DMS 273 (cell line): ENCODE measurements around the gene OR10X1.

Experiments
- DNase-seq: peaks from one replicate; lab custom pipeline; 2025; ENCODE audit not compliant: unreplicated experiment; lab: John Stamatoyannopoulos, UW

OR10X1 gene, protein sequence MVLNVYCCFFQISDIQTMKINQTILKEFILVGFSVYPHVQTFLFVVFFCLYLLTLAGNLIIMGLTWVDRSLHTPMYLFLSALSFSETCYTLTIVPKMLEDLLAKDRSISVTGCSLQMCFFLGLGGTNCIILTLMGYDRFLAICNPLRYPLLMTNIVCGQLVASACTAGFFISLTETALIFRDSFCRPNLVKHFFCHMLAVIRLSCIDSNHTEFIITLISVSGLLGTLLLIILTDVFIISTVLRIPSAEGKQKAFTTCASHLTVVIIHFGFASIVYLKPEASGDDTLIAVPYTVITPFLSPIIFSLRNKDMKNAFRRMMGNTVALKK

GRCh38 chr1:158579733-158580132 lies at the start of gene OR10X1:
OR10X1 (minus strand) TSS chr1:158579899; CDS start chr1:158579899, 0 bp downstream.
- no peak for DNase-seq

DNA sequence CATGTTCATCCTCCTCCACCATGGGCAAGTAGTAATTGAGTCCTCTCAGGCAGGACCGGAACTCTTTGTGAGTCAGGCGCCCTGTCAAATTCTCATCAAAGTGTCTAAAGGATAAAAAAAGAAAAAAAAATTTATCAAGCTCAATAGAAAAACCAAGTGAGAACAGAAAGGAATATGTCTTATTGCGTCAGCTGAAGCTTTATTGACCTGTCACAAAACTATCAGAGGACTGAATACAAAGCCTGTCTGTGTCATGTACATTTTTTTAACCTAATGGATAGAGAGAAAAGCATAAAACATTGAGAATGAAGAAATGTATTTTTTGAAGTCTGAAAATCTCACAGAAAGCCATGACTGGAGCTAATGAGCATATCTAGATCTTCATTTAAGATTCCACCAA lies 34.1 kb upstream of the OR10X1 start:
- DNase-seq: no peak

DNA sequence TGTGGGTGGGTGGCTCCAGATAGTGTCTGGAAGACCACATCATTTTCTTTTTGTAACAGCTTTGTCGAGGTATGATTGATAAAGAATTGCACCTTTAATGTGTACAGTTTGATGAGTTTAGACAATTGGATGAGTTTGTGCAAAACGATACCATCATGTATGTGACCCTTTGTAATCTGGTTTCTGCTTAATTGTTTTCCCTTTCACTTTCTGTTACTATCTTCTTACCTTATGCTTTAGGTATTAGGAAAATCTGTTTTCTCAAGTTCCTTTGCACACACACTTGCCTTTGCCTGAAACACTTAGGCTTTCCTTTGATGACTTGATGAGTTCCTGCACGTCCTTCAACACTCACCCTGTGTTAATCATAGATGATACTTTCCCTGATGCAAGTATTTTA lies 32.2 kb upstream of the OR10X1 start:
- no peak for DNase-seq

DNA sequence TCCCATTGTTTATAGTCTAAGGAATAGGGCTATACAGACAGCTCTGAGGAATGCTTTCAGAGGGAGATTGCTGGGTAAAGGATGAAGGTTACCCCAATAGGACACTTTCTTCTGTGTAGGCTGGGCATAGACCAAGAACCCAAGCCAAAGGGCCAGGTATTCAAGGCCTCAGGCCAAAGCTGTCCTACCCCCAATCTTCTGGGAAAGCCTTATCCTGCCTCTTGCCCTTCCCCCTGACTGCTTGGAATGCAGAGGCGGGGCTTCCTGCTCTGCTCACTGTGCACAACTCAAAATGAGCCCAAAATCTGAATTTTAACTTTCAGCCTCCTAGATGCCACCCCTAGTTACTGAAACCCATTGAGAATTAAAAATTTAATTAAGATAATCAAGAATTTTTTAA lies 27.6 kb upstream of the OR10X1 start:
- DNase-seq: no peak

DNA sequence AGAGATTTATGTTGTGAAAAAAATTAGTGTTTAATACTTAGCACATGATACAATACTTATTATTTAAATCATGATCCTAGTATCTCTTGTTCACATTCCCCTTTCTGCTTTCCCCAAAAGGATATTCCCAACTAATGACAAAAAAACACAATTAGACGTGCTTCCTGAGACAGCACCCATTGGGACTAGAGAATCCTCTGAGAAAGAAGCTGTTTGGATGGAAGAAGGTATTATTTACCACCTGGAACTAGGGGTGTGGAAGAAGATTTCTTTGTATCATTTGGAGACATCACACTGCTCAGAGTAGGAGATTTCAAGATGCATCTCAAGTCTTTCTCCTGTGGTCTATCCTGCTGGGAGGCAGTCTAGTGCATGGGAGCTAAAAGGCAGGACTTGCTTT lies 25.3 kb upstream of the OR10X1 start, which contains the start of gene OR10Z1:
OR10Z1 (plus strand) TSS at position 301 of the 400 bp plus-strand sequence. CDS start 1,171 bp downstream, outside the sequence.
- DNase-seq: no peak

GRCh38 chr1:158600735-158601134 lies 21.0 kb upstream of the OR10X1 start:
- DNase-seq: no peak

- DNase-seq: no peak
These were observed 7.2 kb upstream of the OR10X1 start for GRCh38 chr1:158586942-158587341.

DNA sequence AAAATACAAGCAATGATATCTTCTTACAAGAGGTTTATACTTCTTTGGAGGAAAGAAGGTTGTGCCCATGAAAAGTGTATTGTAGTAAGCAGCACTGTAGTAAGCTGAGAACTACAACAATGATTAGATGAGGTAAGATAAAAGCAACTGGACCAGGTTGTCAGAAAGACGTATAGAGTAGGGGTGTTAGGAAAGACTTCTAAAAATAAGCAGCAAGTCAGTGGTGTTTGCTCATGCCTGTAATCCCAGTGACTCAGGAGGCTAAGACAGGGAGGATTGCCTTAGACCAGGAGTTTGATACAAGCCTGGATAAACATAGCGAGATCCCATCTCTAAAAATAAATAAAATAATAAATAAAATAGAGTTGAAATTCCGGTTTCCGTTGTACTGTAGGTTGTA lies 4.3 kb upstream of the OR10X1 start:
- DNase-seq: no peak

DNA sequence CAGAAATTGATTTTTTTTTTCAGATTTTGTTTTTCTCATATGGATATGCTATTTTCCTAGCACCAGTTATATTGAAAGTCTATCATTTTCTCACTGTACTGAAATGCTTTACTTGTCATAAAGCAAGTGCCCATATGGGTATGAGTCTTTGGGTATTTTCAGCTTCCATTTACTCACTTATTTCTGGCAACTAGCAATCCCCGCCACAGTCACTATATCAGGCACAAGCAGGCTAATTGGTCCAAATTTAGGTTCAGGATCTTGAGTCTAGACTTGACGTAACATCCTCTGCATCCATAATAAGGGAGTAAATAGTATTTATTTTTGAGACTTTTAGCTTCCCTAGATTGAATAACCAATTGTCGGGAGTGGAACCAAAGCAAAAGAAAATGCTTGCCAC lies 2.1 kb downstream of the OR10X1 start:
- no peak for DNase-seq

GRCh38 chr1:158572226-158572625 lies 7.5 kb downstream of the OR10X1 start:
- no peak for DNase-seq

- DNase-seq: no peak
These were observed 9.2 kb downstream of the OR10X1 start, which contains the start of gene OR6P1 for GRCh38 chr1:158570480-158570879. OR6P1 (minus strand) TSS chr1:158570580; CDS start chr1:158563604, 6,976 bp downstream.

GRCh38 chr1:158564608-158565007 lies 15.1 kb downstream of the OR10X1 start:
- no peak for DNase-seq

DNA sequence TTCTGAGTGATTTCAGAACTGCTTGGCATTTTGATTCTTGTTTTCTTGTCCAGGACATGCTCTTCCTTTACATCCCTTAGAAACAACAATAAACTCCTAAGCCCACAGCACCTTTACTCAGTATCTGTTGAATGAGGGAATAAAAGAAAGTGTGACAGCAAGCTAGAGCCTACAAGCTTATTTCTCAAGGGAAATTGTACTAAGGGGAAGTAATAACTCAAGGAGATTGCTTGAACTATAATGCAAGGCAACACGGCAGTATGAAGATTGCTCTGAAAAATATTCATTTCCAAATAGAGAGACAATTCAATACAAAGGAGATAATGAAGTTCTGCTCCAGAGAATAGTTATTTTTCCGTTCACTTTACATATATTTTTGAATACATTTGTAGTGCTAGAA lies 15.8 kb downstream of the OR10X1 start:
- no peak for DNase-seq

DNA sequence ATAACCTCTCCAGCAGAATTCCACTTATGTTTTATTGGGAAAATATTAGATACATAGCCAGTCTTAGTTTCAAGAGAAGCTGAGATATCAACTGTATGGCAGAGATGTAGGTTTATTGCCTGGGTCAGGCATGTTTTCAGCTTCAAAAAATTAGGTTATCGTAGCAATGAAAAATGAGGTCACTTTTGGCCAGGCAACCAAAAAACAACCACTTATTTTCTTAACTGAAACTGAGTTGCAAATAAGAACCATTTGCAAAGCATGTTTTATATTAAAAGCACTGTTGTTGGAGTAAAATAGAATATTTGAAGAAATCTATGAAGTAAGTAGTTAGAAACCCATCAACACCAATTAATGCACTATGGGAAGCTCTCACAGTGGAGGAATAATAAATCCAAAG lies 20.0 kb downstream of the OR10X1 start:
- DNase-seq: no peak

DNA sequence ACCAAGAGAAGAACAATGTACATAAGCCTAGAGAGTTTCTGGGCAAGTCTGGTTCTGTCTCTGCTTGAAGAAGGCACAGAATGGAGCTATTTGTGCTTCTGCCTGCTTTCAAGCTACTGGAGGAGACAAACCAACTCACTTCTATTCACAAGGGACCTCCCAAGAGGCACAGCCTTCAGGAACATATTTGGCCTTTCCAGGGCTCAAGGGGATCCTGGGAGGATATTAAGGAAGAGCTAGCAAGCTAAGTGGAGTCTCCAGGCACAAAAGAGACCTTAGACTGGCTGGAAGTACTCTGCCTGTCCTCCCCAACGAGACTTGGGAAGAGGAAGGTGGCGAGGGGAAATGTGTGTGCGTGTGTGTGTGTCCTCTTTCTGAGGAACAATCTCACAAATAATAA lies 25.3 kb downstream of the OR10X1 start, which contains the start of gene OR6Y1:
OR6Y1 (minus strand) TSS at position 54 of the 400 bp plus-strand sequence. CDS start 6,300 bp downstream, outside the sequence.
- no peak for DNase-seq

- DNase-seq: no peak
These were observed 27.4 kb downstream of the OR10X1 start for GRCh38 chr1:158552296-158552695.

DNA sequence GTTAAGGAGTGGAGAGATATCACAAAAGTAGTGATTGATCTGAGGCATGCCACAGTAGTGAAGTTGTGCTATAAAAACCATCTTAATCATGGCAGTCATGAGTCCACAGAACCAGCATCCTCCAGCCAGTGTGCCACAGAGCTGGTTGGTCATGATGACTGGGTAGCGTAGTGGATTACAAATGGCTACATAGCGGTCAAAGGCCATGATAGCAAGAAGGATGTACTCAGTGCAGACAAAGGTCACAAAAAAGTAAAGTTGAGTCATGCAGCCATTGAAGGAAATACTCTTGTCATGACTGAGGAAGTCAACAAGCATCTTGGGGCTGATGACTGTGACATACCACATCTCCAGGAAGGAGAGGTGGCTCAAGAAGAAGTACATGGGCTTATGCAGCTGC lies 32.2 kb downstream of the OR10X1 start:
- no peak for DNase-seq

GRCh38 chr1:158537609-158538008 lies 42.1 kb downstream of the OR10X1 start:
- DNase-seq: no peak

GRCh38 chr1:158534496-158534895 lies 45.2 kb downstream of the OR10X1 start:
- DNase-seq: no peak
